ENCODE data around the gene RNF152.

RNF152 gene, protein sequence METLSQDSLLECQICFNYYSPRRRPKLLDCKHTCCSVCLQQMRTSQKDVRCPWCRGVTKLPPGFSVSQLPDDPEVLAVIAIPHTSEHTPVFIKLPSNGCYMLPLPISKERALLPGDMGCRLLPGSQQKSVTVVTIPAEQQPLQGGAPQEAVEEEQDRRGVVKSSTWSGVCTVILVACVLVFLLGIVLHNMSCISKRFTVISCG

GRCh38 chr18:61892683-61893308 lies at the start of gene RNF152:
Gene RNF152, minus strand, starts transcription at chr18:61893007. Its CDS starts 76,544 bp downstream, at chr18:61816463.
- no peak for DNase-seq (ENCODE audit: low read depth)

DNA sequence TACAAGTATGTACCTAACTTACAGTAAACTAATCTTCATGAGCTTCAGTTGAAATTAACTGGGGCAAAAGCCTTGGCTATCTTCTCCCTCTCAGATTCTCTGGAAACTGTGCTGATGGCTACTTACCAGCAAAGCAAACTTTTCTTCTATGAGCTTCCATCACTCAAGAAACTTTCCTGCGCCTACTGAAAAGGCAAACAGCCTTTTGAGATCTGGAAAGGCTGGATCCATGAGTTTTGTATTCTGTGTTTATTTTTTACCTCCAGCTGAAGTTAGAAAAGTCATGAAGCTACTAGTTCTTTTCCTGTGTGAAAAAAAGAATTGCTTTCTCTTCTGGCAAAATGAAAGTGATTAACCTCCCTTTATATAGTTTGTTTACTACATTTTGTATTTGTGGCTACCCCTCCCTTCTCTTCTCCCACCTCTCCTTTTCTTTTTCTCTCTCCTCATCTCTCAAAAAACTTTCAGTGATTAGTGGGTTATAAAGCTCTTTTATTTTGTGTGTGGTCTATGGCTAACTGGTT lies 49.2 kb upstream of the RNF152 start:
- DNase-seq (ENCODE audit: low read depth): no peak

GRCh38 chr18:61939046-61939674 lies 46.4 kb upstream of the RNF152 start:
- DNase-seq (ENCODE audit: low read depth): no peak

DNA sequence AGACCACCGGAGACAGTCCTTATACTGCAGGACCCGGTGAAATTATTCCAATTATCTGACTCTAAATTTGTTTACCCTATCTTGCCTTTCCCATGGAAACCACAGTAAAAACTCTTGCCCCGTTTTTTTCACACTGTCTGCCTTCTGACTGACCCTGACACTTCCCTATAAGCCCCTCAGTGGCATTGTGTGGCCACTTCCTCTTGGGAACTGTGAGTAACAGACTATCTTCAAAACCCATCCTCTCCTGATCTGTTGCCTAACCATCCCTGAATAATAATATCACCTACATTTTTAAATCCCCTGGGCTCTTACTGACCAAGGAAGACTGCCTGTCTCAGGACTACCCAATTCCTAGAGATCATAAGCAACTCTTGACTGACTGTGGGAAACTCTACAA lies 42.6 kb upstream of the RNF152 start:
- no peak for DNase-seq (ENCODE audit: low read depth)

DNA sequence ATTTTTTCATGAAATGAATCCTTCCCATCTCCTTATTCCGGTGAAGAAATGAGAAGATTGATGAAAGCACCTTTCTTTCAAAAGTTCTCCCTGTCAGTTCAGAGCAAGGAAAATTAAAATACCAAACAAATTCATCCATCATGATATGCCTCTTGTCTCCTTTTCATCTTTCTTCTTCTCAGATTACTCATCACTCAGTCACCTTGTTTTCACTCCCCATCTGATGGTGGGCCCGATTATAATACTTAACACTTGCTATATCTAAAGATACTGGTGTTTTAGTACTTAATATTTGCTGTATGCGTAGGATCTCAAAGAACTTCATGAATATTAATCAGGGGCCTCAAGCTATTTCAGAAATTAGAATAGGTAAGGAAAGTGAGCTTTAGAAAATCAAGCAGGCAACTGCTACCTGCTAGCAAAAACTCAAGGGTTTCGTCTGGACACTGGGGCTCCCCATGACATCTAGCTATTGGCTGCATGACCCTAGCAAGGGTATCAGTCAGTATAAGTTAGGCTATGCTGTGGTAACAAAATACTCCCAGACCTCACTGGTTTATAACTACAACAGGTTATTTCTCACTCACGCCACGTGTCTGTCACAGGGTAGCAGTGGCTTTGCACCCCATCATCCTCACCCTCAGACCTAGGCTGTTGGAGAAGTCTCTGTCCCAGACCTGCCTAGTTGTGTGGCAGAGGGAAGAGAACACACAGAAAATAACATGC lies 39.0 kb upstream of the RNF152 start:
- no peak for DNase-seq (ENCODE audit: low read depth)

DNA sequence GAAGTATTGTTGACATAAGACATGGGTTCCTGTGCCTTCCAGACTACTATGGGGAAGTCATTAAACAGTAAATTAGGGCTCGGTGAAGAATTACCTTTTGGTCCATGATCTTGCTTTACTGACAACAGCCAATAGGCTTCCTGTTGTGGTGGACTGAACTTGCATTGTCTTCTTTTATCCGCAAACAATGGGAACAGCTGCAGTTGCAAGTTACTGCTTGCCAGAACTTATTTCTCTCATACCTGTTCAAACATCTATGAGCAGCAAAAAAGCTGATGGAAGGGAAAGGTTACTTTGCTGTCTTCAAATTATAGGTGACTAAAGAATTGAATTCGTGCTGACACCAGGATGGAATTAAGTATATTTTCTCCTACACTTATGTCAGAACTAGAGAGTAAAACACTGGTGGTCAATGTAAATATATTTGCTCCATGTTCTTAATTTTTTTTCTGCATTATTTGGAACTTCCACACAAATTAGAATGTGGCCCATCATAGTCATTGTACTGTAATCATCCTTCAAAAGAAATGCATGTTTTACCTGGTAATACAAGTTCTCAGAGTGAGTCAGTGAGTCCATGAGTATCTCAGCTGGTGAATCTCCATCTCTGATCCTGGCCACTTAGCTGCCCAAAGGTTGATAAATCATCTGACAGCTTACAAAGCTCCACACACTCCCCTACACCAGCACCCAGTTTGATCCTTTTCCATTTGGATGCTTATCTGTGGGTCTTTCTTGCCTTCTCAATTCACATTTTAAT lies 37.3 kb upstream of the RNF152 start:
- DNase-seq (ENCODE audit: low read depth): no peak

GRCh38 chr18:61926532-61926931 lies 33.7 kb upstream of the RNF152 start:
- no peak for DNase-seq (ENCODE audit: low read depth)

DNA sequence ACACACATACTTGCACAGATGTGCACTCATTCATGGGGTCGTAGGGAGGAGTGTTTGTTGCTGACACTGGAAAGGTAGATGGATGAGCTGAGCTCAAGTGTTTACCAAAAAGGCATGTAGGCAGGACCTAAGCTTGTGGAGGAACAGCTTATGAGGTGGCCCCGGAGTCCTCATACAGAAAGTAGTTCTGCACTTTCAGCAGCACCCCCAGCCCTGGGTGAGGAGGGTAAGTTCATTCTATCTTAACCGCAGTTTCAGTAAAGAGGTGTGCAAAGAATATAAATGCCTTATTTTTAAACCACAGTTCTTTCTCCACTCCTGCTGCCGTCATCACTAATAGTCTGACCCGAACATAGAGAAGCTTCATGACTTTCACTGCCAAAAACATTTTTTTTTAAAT lies 31.7 kb upstream of the RNF152 start:
- DNase-seq (ENCODE audit: low read depth): no peak

DNA sequence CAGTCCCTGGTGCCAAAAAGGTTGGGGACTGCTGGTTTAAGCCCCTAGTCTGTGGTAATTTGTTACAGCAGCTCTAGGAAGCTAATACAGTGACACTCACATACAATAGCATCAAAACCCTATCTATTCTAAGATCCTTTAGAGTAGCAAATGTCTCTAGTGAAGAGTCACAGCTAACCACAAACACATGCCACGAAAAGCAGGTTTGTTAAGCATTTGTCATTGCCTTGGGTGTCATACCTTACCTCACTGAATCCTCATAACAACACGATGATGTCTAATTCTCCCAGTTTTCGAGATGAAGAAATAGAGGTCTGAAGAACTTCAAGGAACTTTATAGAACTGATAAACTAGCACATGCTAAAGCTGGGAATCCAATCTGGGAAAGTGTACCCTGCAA lies 29.6 kb upstream of the RNF152 start:
- no peak for DNase-seq (ENCODE audit: low read depth)

- no peak for DNase-seq (ENCODE audit: low read depth)
Observed at GRCh38 chr18:61921621-61922235, 28.9 kb upstream of the RNF152 start.

GRCh38 chr18:61917818-61918217 lies 25.0 kb upstream of the RNF152 start:
- DNase-seq (ENCODE audit: low read depth): no peak

- DNase-seq (ENCODE audit: low read depth): no peak
Observed at GRCh38 chr18:61912476-61912875, 19.7 kb upstream of the RNF152 start.

- DNase-seq (ENCODE audit: low read depth): no peak
Observed at GRCh38 chr18:61910101-61910500, 17.3 kb upstream of the RNF152 start.

DNA sequence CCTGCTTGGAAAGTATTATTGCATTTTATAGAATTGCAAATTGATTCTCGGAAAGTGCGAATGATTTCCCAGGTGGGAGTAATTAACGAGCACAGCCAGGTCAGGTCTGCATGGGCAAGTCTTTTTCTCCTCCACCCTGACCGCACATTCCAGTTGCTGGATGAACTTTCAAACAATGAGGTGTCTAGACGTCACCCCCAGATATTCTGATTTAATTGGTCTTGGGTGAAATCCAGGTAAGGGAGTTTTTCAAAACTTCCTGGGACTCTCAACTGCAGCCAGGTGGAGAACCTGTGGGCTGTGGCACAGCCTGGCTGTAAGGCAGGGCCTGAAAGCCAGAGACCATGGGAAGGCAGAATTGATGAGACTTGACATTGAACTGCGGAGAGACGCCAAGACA lies 15.9 kb upstream of the RNF152 start:
- DNase-seq (ENCODE audit: low read depth): no peak

DNA sequence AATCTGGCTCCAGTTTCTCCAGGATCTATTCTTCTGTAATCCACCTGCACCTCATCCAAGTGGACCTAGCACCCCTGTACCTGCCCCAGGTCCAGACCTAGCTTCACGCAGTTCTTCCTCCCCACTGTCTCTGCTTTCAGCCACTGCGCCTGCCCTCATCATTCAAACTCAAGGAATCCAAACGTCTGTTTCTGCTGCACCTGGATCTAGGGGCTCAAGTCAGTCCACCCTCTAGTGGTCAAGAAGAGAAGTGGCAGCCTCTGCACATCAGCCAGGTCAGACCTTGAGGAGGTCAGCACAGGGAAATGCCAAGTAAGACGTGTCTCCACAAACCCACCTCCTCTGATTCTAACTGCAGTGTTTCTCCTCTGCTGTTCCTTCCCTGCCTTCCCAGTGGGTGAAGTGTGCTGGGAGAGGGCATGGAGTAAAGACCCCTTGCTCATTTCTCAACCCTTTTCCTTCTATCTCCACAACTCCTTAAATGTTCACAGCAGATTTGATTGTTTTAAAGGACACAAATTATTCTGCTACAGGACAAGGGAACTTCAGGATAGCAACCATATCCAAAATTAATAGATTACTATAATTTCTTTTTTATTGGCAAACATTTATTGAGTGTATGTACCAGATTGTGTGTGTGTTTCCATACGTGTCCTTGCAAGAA lies 8.6 kb upstream of the RNF152 start:
- DNase-seq (ENCODE audit: low read depth): no peak

DNA sequence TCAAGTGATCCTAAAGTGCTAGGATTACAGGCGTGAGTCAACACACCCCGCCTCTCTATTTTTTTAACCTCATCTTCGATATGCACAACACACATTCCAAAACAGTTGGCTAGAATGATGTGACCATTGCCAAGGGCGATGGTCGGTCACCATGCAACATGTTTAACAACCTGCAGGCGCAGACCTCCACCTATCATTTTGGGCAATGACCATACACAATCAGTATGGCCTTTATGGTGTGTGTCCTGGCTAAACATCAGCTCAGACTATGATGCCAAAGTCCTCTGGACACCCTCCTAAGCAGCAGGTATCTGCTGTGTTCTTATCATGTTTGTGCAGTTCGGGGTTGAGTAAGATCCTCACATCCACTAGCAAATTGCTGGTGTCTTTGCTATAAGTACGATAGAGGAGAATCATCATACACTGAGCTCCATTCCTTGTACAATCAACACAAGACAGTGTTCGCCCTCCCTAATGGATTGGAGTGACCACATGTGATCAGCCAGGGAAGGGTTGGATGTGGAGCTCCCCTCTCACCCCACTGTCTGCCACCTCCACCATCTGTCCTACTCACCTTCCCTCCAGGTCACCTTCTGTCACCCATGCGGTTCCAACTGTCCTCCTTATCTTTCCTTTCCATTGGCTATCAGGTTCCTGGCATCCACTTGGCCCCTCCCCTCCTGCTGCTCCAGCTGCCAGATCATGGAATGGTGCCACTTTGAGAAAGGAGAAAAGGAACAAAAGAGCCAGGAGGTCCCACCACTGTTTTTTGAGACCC lies 7.9 kb upstream of the RNF152 start:
- no peak for DNase-seq (ENCODE audit: low read depth)

- no peak for DNase-seq (ENCODE audit: low read depth)
Observed at GRCh38 chr18:61898640-61899101, 5.9 kb upstream of the RNF152 start.

DNA sequence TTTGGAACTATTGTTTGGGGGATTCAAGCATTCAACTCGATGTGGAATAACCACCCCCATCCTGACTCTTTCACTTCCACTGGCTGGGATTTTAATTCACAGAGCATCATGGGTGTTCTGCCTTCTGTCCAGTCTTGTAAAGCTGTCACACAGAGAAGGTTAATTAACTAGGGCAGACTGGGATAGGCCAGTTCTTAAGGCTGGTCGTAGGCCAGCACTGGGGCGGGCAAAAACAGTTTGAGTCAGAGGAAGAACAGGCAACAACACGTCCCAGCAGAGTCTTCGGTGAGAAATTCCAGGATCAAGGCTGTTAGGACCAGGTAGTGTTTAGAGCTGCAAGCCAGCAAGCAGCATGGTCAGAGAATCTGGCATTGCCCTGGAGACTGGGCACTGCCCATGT lies 4.0 kb upstream of the RNF152 start:
- peak; percentile 69 for DNase-seq (ENCODE audit: low read depth)

DNA sequence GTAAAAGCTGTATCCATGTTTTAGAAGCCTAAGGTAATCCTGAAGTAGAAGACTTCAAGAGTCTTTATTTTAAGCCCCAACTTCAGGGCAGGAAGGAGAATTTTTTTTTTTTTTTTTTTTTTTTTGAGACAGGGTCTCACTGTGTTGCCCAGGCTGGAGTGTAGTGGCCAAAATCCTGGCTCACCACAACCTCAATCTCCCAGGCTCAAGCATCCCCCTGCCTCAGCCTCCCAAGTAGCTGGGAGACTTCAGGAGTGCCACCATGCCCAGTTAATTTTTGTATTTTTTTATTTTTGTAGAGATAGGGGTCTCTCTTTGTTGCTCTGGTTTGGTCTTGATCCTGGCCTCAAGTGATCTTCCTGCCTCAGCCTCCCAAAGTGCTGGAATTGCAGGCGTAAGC lies 3.3 kb upstream of the RNF152 start:
- DNase-seq (ENCODE audit: low read depth): no peak

Measured in GM04504 (cell line).